HG02852 (cell line): ENCODE results near the gene RAB3GAP2.
"Not testable (repeated sequence)": the region's sequence is repeated elsewhere in the genome, so short reads cannot be mapped to it uniquely, and the experiment has no call there.

ENCODE experiments used
- ATAC-seq: cut with Tn5 transposase; IDR thresholded peaks from one replicate; pipeline ENCODE4 v1.9.1; 2021; ENCODE audit warnings: mild to moderate bottlenecking, moderate library complexity; ENCODE audit not compliant: unreplicated experiment

Gene RAB3GAP2

DNA sequence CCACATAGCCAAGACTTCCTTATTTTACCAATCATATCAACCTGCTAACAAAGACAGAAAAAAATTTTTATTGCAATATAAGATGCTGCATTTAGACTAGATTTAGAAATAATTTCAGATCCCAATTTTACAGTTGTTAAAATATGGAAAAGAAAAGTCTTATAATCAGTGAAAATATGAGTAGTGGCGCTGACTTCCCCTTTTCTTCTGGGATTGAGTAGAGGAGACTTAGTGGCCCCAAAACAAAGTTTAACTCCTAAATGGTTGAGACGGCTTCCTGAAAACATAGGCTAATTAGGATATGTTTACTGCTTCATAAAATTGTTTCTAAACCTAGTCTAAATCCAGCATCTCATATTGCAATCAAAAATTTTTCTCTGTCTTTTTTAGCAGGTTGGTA lies 68.4 kb downstream of the RAB3GAP2 start:
- no peak for ATAC-seq

DNA sequence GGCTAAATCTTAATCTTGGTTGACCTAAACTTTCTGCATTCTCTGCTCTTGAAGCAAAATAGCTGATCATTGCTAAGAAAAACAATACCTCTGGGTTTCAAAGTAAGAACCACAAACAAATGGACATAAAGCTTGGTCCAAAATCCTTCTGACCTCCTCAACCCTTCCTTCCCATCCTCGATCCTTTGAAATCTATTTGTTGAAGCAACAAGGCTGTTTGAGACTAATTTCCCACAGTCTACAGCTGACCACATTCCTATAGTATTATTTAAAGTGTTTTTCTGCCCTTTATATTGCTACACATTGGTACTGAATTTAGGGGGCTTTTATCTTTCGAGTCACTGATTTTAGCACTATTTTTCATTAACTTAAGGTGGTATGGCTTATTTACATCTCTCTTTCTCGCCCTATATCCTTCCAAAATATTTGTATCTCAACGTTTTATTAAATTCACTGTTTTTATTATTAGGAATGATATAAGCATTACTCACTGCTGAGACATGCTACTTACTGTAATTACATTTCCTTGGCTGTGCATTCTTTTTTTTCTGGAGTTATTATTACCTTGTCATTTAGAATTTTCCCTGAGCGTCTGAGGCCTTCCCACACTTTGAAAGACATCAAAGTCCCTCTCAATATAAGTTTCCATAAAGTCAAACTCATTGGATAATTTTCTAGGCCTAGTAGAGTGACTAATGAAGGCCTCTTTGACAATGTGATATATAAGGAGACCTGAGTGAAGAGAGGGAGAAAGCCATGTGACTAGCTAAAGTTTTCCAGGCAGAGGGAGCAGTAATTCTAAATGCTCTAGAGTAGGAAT lies 73.9 kb downstream of the RAB3GAP2 start:
- ATAC-seq, result no peak

DNA sequence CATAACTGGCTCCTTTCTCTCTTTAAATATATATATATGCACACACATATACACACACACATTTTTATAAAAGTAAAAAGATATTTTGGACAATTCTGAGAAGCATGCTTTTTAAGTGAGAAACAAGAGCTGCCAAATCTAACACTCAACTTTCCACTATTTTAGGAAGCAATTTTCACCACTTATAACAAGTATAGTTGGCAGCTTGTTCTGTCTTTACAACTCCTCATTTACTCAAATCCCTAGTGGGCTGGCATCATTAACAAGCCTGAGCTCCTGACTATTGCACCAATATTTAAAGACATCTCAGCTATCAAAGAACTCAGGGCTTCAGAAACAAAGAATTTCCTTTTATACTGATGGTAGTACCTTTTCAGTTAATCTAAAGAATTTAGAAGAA lies 76.6 kb downstream of the RAB3GAP2 start:
- no peak for ATAC-seq

DNA sequence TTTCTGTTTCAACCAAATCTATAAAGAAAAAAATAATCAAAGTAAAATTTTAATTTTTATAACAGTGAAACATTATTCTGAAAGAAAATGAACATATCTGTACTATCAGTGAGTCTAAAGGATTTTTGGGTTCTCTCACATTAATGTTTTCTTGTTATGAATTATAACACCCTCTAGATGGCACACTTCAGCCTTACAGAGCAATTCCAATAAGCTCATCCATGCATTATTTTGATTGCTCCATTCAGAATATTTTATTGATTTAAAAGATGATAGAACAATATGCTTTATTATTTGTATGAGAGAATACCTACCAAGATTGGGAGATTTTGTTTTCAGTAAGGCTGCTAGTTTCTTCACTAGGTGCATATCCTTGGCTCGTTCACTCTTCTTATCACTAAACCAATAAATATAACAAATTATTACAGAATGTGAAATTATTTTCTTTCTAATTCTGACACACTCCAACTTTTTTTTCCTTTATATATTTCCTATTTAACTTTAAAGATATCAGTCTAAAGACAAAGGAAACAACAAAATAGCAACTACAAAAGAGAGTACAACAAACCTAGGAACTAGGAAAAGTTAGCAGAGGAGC lies 82.4 kb downstream of the RAB3GAP2 start:
- no peak for ATAC-seq

DNA sequence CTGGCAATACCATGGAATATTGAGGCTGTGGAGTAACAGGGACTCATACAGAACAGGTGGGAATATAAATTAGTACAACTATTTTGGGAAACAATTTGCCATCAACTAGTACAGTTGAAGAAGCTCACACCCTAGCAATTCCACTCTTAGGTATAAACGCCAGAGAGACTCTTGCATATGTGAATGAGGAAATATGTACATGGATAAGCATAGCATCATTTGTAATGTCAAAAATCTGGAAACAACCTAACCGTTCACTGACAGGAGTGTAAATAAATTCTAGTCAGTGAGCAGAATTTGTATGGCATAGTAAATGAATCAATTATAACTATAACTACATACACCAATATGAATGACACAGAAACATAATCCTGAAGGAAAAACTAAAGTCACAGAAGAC lies 83.7 kb downstream of the RAB3GAP2 start:
- no peak for ATAC-seq

DNA sequence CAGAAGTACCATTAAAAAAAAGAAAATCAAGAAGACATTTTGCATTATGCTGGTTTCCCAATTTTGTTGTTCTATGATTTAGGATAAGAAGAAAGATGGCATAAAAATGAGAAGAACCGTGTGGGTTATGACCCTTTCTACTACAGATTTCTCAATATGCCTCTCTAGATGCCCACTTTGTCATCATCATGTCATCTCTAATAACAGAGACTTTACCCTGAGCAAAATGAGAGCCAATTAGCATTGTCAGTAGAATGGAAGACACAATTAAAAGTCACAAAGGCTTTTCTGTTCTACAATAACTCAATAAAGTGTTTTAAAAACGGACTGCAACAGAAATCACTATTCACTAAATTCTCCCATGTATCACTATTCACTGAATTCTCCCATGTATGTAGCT lies 85.5 kb downstream of the RAB3GAP2 start:
- ATAC-seq, result no peak

DNA sequence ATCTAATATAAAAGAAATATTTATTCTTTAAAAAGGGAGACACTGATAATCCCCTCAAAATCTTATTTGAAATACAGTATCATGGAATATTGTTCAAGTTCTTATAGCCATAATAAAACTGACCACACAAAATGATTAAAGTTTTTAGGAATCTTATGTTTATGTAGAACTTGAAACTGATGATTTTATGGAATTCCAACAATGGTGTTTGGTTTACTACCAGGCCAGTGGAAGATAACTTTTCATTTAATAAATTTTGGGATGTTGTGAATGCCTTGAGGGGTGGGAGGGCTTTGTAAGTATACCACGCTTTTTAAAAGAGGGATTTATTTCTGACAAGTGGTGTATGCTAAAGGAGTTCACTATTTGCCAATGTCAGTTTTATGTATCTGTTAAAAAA lies 87.7 kb downstream of the RAB3GAP2 start:
- ATAC-seq, result no peak

DNA sequence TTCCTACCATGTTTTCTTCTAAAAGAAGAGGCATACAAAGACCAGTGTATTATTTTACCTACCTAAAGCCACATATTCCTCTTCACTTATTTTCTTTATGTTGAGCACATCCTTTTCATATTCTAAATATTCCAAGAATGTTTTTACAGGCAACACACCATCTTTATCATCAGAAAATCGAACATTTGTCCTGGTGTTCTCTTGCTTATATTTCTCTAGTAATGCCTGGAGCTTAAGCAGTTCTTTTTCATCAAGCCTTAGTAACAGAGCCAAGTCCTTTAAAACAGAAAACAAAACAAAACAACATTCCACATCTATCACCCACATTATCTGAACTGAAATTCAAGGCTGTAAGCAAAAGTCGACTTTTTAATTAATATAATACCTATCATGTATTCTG lies 89.6 kb downstream of the RAB3GAP2 start:
- no peak for ATAC-seq

DNA sequence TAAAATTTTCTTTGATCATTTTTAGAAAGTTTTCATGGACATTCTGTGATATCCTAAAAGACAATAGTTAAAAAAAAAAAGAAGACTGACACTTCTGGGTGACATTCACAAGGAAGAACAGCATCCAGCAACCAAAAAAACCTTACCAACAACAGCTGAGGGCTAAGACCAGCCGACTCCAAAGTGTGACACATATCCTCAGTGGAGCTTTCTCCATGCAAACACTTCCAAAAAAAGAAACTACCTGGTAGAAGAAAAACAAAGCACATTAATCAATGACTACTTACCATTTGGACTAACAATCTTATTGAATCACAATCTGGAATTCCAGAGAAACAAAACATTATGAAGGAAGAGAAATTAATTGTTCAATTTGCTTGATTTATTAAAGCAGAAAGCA lies 90.1 kb downstream of the RAB3GAP2 start:
- ATAC-seq, result no peak

DNA sequence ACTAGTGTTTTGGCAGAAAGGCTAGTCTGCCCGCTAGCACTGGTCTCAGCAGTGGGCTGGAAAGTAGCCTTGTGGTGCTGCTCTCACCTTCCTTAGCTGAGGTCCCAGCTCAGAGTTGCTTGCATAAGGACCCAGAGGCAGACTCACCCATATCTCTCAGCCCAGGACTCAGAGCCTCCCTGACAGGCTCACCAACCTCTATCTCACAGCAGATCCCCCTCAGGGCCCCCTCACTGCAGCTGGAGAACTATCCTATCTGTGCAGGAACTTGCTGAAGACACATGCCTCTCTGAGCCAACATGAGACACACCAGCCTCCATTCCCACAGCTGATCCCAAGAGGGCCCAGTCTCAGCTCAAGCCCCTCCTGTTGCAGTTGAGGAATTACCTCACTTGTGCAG lies 95.7 kb downstream of the RAB3GAP2 start:
- ATAC-seq, result no peak

DNA sequence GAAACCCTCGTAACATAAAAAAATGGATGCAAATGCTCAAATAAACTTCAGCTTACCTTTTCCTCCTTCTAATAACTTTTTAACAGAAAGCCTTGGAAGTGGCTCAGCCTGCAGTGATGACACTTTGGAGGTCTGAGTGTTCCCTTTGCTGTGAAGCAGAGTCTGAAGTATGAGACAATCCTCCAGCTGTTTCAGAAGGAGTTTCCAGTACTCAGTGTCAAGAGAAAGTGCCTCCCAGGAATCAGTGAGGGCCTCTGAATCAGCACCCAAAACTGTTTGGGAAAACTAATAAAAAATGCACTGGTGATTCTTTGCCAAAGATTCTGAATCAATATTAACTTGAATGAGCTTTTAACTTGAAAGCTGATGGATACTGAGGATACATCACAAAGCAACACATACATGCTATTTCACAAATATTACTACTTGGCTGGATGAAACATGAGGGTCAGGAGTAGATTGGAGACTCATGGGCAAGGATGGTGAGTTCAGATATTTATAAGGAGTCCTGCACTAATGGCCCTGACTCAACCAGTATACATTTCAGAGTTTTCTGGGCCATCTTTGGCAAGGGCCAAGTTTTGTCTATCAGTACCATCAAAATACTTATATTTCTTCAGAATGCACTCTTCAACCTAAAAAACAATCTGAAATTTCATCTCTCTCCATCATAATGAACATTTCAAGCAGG lies 101.3 kb downstream of the RAB3GAP2 start:
- ATAC-seq, result no peak

DNA sequence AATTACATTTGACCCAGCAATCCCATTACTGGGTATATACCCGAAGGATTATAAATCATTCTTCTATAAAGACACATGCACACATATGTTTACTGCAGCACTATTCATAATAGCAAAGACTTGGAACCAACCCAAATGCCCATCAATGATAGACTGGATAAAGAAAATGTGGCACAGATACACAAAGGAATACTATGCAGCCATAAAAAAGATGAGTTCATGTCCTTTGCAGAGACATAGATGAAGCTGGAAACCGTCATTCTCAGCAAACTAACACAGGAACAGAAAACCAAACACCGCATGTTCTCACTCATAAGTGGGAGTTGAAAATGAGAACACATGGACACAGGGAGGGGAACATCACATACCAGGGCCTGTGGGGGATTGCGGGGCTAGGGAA lies 102.4 kb downstream of the RAB3GAP2 start:
- ATAC-seq, result not testable (repeated sequence)

DNA sequence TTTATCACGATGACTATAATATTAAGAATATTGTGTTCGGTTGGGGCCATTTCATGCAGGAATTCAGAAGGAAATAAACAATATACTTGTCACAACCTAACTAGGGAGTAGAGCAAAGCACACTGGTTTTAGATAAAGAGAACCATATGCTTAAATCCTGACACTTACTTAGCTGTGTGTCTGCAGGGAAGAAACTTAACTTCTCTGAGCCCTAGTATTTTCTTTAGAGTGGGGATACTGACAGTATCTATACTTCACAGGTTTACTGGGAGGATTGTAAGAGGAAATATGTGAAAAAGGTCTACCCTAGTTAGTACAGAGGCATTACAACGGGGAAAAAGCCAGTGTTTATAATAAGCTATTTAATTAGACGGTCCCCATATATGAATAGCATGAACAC lies 105.4 kb downstream of the RAB3GAP2 start:
- ATAC-seq, result no peak

DNA sequence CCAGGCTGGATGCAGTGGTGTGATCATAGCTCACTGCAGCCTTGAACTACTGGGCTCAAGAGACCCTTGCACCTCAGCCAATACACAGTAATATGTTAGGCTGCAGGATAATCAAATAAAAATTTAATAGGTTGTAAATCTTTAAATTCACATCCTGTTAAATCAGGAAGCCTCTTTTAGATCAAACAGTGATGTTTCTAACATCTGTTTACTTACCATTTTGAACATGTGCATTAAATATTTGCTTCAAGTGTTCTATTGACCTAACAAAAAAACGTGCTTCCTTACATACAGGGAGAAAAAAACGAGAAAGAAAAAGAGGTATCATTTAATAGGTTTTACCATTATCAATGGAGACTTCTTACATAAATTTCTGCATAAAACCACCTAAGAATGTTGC lies 107.7 kb downstream of the RAB3GAP2 start:
- ATAC-seq, result no peak

DNA sequence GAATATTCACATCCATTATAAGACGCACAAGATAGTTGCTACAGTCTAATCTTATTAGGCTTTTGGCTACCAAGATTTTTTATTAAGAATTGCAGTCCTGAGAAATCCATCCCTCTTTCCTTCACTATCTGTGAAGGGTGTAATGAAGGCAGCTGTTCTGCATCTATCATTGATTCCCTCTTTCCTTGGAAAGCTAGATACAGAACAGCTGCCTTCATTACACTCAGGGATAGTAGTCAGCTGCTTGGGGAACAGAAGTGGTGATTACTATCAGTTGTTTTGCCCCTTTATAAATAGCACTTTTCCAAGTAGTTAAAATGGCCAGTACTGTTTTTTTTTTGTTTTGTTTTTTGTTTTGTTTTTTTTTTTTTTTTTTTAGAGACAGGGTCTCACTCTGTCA lies 108.1 kb downstream of the RAB3GAP2 start:
- no peak for ATAC-seq

DNA sequence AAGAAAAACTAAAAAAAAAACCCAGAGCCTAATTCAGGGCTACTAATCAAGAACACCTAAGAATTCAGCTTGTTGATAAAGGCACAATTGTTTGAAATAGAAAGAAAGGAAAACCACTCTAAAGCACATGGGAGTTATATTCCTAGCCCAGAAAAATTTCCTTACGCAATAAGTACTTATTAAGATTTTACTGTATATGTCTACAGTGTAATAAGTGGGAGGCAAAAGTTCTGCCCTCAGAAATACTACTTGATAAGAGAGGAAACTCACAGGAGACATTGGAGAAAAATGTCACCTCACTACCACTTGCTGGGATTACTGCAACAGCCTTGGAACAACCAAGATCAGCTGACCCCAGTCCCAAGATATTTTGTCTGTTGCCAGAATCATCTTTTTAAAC lies 112.2 kb downstream of the RAB3GAP2 start:
- no peak for ATAC-seq

DNA sequence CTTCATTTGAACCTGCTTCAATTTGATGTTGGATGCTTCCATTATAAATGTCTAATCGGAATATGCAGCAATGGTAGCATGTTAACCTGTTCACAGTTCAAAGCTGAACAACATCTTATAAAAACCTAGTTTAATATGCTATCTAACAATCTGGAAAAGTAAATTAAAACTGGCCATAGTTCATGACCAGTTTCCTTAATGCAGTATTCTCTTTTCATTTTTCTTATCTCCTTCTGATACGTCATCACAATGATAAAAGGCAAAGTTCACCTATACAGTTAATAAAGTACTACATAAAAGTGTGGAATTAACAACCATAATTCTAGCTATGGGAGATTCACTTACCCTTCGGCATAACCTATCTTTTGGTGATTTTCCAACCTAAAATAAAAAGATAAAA lies 113.2 kb downstream of the RAB3GAP2 start:
- no peak for ATAC-seq

DNA sequence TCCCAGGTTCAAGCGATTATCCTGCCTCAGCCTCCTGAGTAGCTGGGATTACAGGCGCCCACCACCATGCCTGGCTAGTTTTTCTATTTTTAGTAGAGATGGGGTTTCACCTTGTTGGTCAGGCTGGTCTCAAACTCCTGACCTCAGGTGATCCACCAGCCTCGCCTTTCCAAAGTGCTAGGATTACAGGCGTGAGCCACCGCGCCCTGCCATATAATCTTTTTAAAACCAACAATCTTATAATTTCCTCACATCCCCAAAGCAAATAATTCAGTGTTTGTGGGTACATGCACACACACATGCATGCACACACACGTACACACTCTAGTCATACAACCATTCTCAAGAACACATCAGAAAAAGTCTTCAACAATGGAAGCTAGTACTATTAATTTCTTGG lies 113.7 kb downstream of the RAB3GAP2 start:
- not testable (repeated sequence) for ATAC-seq

DNA sequence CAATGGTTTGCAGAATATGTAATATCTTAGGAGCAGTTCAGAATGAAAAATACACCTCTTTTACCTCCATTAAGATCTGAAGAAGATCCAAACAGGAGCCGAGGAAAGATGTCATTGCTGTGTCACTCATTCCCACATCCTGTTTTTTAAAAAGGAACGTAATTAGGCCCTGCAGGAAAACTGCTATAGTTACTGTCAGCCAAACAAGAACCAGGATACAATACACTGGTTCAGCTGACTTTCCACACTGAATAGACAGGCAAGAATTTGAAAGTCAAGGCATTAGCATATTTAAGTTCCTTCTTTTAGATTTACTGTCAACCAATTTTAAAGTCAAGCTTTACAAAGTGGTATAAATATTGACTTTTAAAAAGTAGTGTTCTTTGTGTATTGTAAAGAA lies 114.5 kb downstream of the RAB3GAP2 start:
- no peak for ATAC-seq

DNA sequence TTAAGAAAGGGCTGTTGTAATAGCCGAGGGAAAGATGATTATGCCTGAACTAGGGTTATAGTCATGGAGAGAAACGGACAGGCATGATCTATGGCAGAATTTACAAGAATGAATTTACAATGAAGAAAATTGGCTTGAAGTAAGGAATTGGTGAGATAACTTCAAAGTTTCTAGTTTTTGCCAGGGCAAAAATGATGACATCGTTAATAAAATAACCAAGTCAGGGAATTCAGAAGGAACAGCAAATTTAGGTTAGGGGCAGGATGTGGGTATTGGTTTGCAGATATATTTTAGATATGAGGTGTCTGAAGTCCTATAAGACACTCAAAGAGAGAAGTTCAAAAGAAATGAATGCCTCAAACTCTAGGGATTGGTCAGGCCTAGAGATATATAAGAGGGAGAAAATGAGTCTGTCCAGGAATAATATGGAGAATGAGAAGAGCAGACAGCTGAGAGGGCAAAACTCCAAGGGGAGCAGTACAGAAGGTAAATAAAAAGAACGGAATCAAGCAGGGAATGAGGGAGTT lies 115.6 kb downstream of the RAB3GAP2 start:
- no peak for ATAC-seq

DNA sequence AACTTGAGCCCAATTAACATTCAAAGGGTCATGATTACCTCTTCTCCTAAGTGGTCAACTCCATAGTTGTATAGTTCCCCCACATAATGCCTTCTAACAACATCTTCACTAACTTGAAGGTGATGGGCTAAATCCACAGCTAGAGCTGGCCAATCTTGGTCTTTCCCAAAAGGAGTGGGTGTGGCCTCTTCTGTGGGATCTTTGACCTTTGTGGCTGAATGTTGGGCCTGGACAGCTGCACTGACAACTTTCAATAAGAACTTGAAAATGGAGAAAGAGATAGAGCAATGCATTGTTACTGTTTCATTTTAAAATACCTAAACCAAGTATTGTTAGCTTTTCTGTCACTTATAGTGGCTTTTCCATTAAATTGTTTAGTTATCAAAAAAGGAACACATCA lies 119.1 kb downstream of the RAB3GAP2 start:
- ATAC-seq, result no peak

DNA sequence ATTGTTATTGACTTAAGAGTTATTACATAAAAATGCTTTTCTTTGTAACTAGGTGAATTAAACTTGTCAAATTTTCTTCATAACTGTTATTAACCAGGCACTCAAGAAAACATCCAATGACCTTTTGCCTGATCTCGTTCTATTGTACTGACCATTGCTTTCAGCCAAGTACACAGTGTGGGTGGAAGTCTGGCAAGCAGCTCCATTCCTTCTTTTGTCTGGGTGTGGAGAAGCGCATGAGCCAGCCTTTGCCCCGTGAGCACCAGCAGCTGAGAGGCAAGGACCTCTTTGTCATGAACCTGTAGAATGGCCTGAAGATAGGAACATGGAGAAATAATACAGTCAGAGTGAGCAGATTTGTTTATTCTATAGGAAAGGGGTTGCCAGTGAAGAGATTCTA lies 120.8 kb downstream of the RAB3GAP2 start:
- no peak for ATAC-seq
